ENCODE results near the gene NUDCD3.

Gene NUDCD3

DNA sequence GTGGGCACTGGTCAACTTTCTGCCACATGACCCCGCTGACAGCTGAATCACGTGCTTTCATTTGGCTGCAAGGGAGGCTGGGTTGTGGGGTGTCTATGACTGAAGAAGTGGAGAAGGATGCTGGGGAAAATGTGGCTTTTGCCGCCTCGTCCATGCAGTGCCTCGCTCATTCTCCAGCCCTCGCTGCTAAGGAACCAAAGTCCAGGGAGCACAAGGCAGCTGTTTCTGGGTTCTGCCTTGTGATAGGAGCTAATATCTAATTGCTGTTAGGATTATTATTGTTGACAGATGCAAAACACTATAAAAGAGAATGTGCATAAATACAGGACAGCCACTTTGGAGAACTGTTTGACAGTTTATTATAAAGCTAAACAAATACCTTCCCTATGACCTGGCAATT, 160.1 kb downstream of the NUDCD3 start:
- no peak for TF ChIP-seq CTCF (IDR thresholded peaks at IDR 0.05; ENCODE audit: extremely low read depth, missing control alignments)

GRCh38 chr7:44329888-44330287, 160.6 kb downstream of the NUDCD3 start:
- no peak for TF ChIP-seq CTCF (IDR thresholded peaks at IDR 0.05; ENCODE audit: extremely low read depth, missing control alignments)
- DNase-seq (ENCODE audit: low spot score), result no peak

More for the DNA sequence above, 160.1 kb downstream of the NUDCD3 start:
- DNase-seq (ENCODE audit: low spot score), result no peak

Data from GM20000 (cell line).